ENCODE results near the gene ORM2.

ORM2 gene

GRCh38 chr9:114336157-114336556 lies 6.5 kb downstream of the ORM2 start:
- no peak overlapping the region for H3K4me3 ChIP-seq (ENCODE audit: low read depth, low read length)
- no peak for DNase-seq (ENCODE audit: low read depth)
- in situ Hi-C loops (cut with HindIII; ENCODE audit: low sequenced_read_pairs): no loop called here
- no peak for TF ChIP-seq CTCF (IDR thresholded peaks at IDR 0.05; ENCODE audit: low read depth, low read length, missing control alignments)

GRCh38 chr9:114336699-114337395 lies 7.2 kb downstream of the ORM2 start:
- no peak for DNase-seq (ENCODE audit: low read depth)
- in situ Hi-C loops (cut with HindIII; ENCODE audit: low sequenced_read_pairs): no loop called here

GRCh38 chr9:114338187-114338586 lies 8.5 kb downstream of the ORM2 start:
- no peak for TF ChIP-seq CTCF (IDR thresholded peaks at IDR 0.05; ENCODE audit: low read depth, low read length, missing control alignments)
- in situ Hi-C loops (cut with HindIII; ENCODE audit: low sequenced_read_pairs): no loop called here
- DNase-seq (ENCODE audit: low read depth): no peak
- H3K4me3 ChIP-seq (ENCODE audit: low read depth, low read length): no peak overlapping the region

More at GRCh38 chr9:114336699-114337395, 7.2 kb downstream of the ORM2 start:
- no peak for TF ChIP-seq CTCF (IDR thresholded peaks at IDR 0.05; ENCODE audit: low read depth, low read length, missing control alignments)
- no peak overlapping the region for H3K4me3 ChIP-seq (ENCODE audit: low read depth, low read length)

- DNase-seq (ENCODE audit: low read depth): no peak
- no peak overlapping the region for H3K4me3 ChIP-seq (ENCODE audit: low read depth, low read length)
- TF ChIP-seq CTCF (IDR thresholded peaks at IDR 0.05; ENCODE audit: low read depth, low read length, missing control alignments): peak; percentile 94
- in situ Hi-C loops (cut with HindIII; ENCODE audit: low sequenced_read_pairs): no loop called here
Observed at GRCh38 chr9:114339130-114339908, 9.7 kb downstream of the ORM2 start.

- TF ChIP-seq CTCF (IDR thresholded peaks at IDR 0.05; ENCODE audit: low read depth, low read length, missing control alignments): no peak
- no peak overlapping the region for H3K4me3 ChIP-seq (ENCODE audit: low read depth, low read length)
- in situ Hi-C loops (cut with HindIII; ENCODE audit: low sequenced_read_pairs): no loop called here
- no peak for DNase-seq (ENCODE audit: low read depth)
Observed at GRCh38 chr9:114341152-114341830, 11.6 kb downstream of the ORM2 start.

GRCh38 chr9:114341991-114342390 lies 12.3 kb downstream of the ORM2 start:
- in situ Hi-C loops (cut with HindIII; ENCODE audit: low sequenced_read_pairs): no loop called here
- no peak for DNase-seq (ENCODE audit: low read depth)
- no peak for TF ChIP-seq CTCF (IDR thresholded peaks at IDR 0.05; ENCODE audit: low read depth, low read length, missing control alignments)
- H3K4me3 ChIP-seq (ENCODE audit: low read depth, low read length): no peak overlapping the region
